Measurements from ENCODE around the gene SYDE1. TPM values are rescaled to one million over a fixed set of nuclear protein-coding genes. Genes with fewer than 3 reads are reported as not detected.

Gene SYDE1
- total and polyA plus RNA-seq, 2 of the 4 experiments (the other 2 are of a cell fraction), result 19.4 to 64.9 TPM

- TF ChIP-seq, protein P1, sequence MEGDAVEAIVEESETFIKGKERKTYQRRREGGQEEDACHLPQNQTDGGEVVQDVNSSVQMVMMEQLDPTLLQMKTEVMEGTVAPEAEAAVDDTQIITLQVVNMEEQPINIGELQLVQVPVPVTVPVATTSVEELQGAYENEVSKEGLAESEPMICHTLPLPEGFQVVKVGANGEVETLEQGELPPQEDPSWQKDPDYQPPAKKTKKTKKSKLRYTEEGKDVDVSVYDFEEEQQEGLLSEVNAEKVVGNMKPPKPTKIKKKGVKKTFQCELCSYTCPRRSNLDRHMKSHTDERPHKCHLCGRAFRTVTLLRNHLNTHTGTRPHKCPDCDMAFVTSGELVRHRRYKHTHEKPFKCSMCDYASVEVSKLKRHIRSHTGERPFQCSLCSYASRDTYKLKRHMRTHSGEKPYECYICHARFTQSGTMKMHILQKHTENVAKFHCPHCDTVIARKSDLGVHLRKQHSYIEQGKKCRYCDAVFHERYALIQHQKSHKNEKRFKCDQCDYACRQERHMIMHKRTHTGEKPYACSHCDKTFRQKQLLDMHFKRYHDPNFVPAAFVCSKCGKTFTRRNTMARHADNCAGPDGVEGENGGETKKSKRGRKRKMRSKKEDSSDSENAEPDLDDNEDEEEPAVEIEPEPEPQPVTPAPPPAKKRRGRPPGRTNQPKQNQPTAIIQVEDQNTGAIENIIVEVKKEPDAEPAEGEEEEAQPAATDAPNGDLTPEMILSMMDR (conservative IDR thresholded peaks at IDR 0.05; ENCODE audit: low read depth, low read length), result no peak
- TF ChIP-seq RCOR1 (IDR thresholded peaks at IDR 0.05; ENCODE audit: insufficient replicate concordance, low read length) (no peak), FOS (IDR thresholded peaks at IDR 0.05; ENCODE audit: low read depth, low read length) (no peak), MAFK (IDR thresholded peaks at IDR 0.05; ENCODE audit: low read depth, low read length) (no peak), MXI1 (IDR thresholded peaks at IDR 0.05; ENCODE audit: borderline replicate concordance, low read depth, low read length) (no peak), BHLHE40 (IDR thresholded peaks at IDR 0.05; ENCODE audit: low read depth, low read length) (no peak), MAZ (IDR thresholded peaks at IDR 0.05; ENCODE audit: borderline replicate concordance, low read depth, low read length) (no peak)
These were observed 9.7 kb downstream of the SYDE1 start (continued) for GRCh38 chr19:15116856-15117255.

Measured in IMR-90 (cell line).